HPDE6-E6E7 (cell line): Measurements from ENCODE around the gene PTHLH.
A peak's percentile ranks its signal among the peaks of the same experiment; 100 is the strongest.

Source experiments
- DNase-seq: peaks from one replicate; pipeline ENCODE4 v3.0.0; 2011; ENCODE audit warnings: missing footprints; ENCODE audit errors: extremely low spot score

The PTHLH gene

GRCh38 chr12:27974735-27975221 lies 2.2 kb upstream of the PTHLH start:
- no peak for DNase-seq

GRCh38 chr12:27973487-27973890 lies 956 bp upstream of the PTHLH start:
- DNase-seq, result no peak

GRCh38 chr12:27971606-27972005 lies 927 bp downstream of the PTHLH start:
- no peak for DNase-seq

- DNase-seq, result no peak
Measured at GRCh38 chr12:27971121-27971489, 1.4 kb downstream of the PTHLH start.

- DNase-seq, result no peak
Measured at GRCh38 chr12:27970401-27971120, 2.0 kb downstream of the PTHLH start.

GRCh38 chr12:27969624-27970400 lies 2.7 kb downstream of the PTHLH start:
- no peak for DNase-seq

- no peak for DNase-seq
Measured at GRCh38 chr12:27968972-27969623, 3.4 kb downstream of the PTHLH start.

- no peak for DNase-seq
Measured at GRCh38 chr12:27967551-27968054, 4.9 kb downstream of the PTHLH start.

- no peak for DNase-seq
Measured at GRCh38 chr12:27966870-27967269, 5.7 kb downstream of the PTHLH start.

- no peak for DNase-seq
Measured at GRCh38 chr12:27965966-27966365, 6.6 kb downstream of the PTHLH start.

- DNase-seq, result no peak
Measured at GRCh38 chr12:27965411-27965810, 7.1 kb downstream of the PTHLH start.

GRCh38 chr12:27964123-27964522 lies 8.4 kb downstream of the PTHLH start:
- DNase-seq, result no peak

GRCh38 chr12:27960821-27961220 lies 11.7 kb downstream of the PTHLH start:
- no peak for DNase-seq

- DNase-seq, result no peak
Measured at GRCh38 chr12:27958675-27959074, 13.9 kb downstream of the PTHLH start.

- DNase-seq, result no peak
Measured at GRCh38 chr12:27957366-27957765, 15.2 kb downstream of the PTHLH start.

- no peak for DNase-seq
Measured at GRCh38 chr12:27953817-27954216, 18.7 kb downstream of the PTHLH start.

- no peak for DNase-seq
Measured at GRCh38 chr12:27953348-27953747, 19.2 kb downstream of the PTHLH start.

- no peak for DNase-seq
Measured at GRCh38 chr12:27952510-27952909, 20.0 kb downstream of the PTHLH start.

GRCh38 chr12:27951898-27952297 lies 20.6 kb downstream of the PTHLH start:
- DNase-seq, result no peak

GRCh38 chr12:27946421-27946820 lies 26.1 kb downstream of the PTHLH start:
- no peak for DNase-seq

- DNase-seq, result peak; percentile 64
Measured at GRCh38 chr12:27940756-27941402, 31.7 kb downstream of the PTHLH start.

GRCh38 chr12:27940245-27940644 lies 32.3 kb downstream of the PTHLH start:
- DNase-seq, result no peak
